Bronchial epithelial cell (primary cell): ENCODE results near the gene MRPL28. TPM values are rescaled to one million over a fixed set of nuclear protein-coding genes. Genes with fewer than 3 reads are reported as not detected.

Experiments used
- DNase-seq: peaks from one replicate; pipeline ENCODE4 v3.0.0-alpha.2; 2010; ENCODE audit warnings: low read depth
- FAIRE-seq: peaks from 2 replicates; lab custom pipeline; 2011; peaks lifted over from hg19 to GRCh38; lab: Jason Lieb, UNC
- H3K27me3 ChIP-seq: 2 replicates; pipeline ENCODE4 v1.5.1; 2011; ENCODE audit warnings: low read length; ENCODE audit not compliant: control insufficient read depth, insufficient read depth
- H3K36me3 ChIP-seq: 2 replicates; pipeline ENCODE4 v1.5.1; 2011; ENCODE audit warnings: low read length; ENCODE audit not compliant: control insufficient read depth, insufficient read depth
- H3K4me3 ChIP-seq: 2 replicates; pipeline ENCODE4 v1.5.1; 2011; ENCODE audit warnings: mild to moderate bottlenecking, low read depth, low read length, control low read depth
- CTCF ChIP-seq: IDR thresholded peaks from 2 replicates; pipeline ENCODE4 v1.5.1; 2011; ENCODE audit warnings: mild to moderate bottlenecking, moderate library complexity, low read length, control low read depth, inconsistent platforms; ENCODE audit not compliant: insufficient read depth, severe bottlenecking
- total RNA-seq: library from RNA; depleted of rRNA; stranded (reverse); fragments of >200 nt; gene quantifications from 2 replicates; pipeline ENCODE4 v1.2.1, GENCODE V29; 2014

Gene MRPL28
- total RNA-seq, 1 donor from 2014 or later, result 113 TPM

GRCh38 chr16:369275-369865, 968 bp downstream of the MRPL28 start:
- TF ChIP-seq CTCF, result no peak
- DNase-seq (no peak), FAIRE-seq (no peak)
- peak overlapping the region; percentile 40 for H3K4me3 ChIP-seq
- H3K27me3 ChIP-seq, result no peaks in the 10 kb centered on the region
- H3K36me3 ChIP-seq, result peaks cover 7% of the 10 kb centered on the region

GRCh38 chr16:368388-369158, 1.8 kb downstream of the MRPL28 start:
- Histone ChIP-seq H3K27me3 (no peaks in the 10 kb centered on the region), H3K4me3 (no peak overlapping the region), H3K36me3 (peaks cover 7% of the 10 kb centered on the region)
- FAIRE-seq, result no peak
- no peak for DNase-seq
- TF ChIP-seq CTCF, result no peak

GRCh38 chr16:367333-367903, 2.9 kb downstream of the MRPL28 start:
- DNase-seq, result no peak
- FAIRE-seq, result no peak
- no peak for TF ChIP-seq CTCF

GRCh38 chr16:366476-366875, 3.9 kb downstream of the MRPL28 start:
- Histone ChIP-seq H3K27me3 (no peaks in the 10 kb centered on the region), H3K36me3 (peaks cover 2% of the 10 kb centered on the region), H3K4me3 (no peak overlapping the region)
- DNase-seq (no peak), FAIRE-seq (peak; percentile 7)
- no peak for TF ChIP-seq CTCF

More at GRCh38 chr16:367333-367903, 2.9 kb downstream of the MRPL28 start:
- Histone ChIP-seq H3K27me3 (no peaks in the 10 kb centered on the region), H3K4me3 (no peak overlapping the region), H3K36me3 (peaks cover 7% of the 10 kb centered on the region)

GRCh38 chr16:364595-365491, 5.5 kb downstream of the MRPL28 start:
- no peak for FAIRE-seq

More at GRCh38 chr16:364595-365491, 5.5 kb downstream of the MRPL28 start:
- TF ChIP-seq CTCF, result no peak
- Histone ChIP-seq H3K36me3 (peaks cover 2% of the 10 kb centered on the region), H3K27me3 (no peaks in the 10 kb centered on the region), H3K4me3 (no peak overlapping the region)
- DNase-seq, result no peak
